GM12878 (cell line): ENCODE results near the gene SEPTIN11. TPM values are rescaled to one million over a fixed set of nuclear protein-coding genes. Genes with fewer than 3 reads are reported as not detected.

Source experiments
- ATAC-seq: fragments of 200-7000 bp; cut with Tn5 transposase; 3 replicates; pipeline ENCODE4 v1.9.1; 2020; ENCODE audit warnings: mild to moderate bottlenecking, moderate library complexity
- BruUV-seq: library from RNA; stranded (reverse); fragments of 400-500 nt; replicated peaks from 2 replicates; lab custom pipeline; 2021; lab: Mats Ljungman, UMichigan
- CTCF ChIA-PET: fragments of 300-600 bp; sonication (Branson Sonifier 250); formaldehyde crosslinking; extraction: SDS; loops from one replicate; lab custom pipeline; 2021; ENCODE audit warnings: inconsistent platforms; lab: Yijun Ruan, JAX
- POLR2A ChIA-PET: fragments of 350-600 bp; formaldehyde crosslinking; extraction: SDS; loops from one replicate; lab custom pipeline; 2021; ENCODE audit warnings: inconsistent platforms; lab: Charles Lee
- RAD21 ChIA-PET: fragments of 300-600 bp; sonication (Branson Sonifier 250); formaldehyde crosslinking; loops from one replicate; lab custom pipeline; 2023; ENCODE audit warnings: antibody characterized with exemption; ENCODE audit not compliant: unreplicated experiment; lab: Charles Lee
- SMC1A ChIA-PET: fragments of 300-600 bp; sonication (Branson Sonifier 250); formaldehyde crosslinking; loops from one replicate; lab custom pipeline; 2023; ENCODE audit not compliant: unreplicated experiment, uncharacterized antibody; lab: Charles Lee
- DNase-seq: peaks from one replicate; pipeline ENCODE4 v3.0.0-alpha.2; 2011; ENCODE audit warnings: low read depth, low spot score
- FAIRE-seq: peaks from 3 replicates; lab custom pipeline; 2011; peaks lifted over from hg19 to GRCh38; lab: Jason Lieb, UNC
- H2AFZ ChIP-seq: 2 replicates; pipeline ENCODE4 v1.6.0; 2011; ENCODE audit warnings: low read depth, low read length, control low read depth; ENCODE audit not compliant: control insufficient read depth
- H3K27ac ChIP-seq: 2 replicates; pipeline ENCODE4 v1.5.1; 2011; ENCODE audit warnings: control low read depth; ENCODE audit not compliant: control insufficient read depth, insufficient read depth
- H3K27me3 ChIP-seq, 2 experiments: replicated peaks in 1 of 2; 2 replicates each; pipeline versions ENCODE4 v1.6.0 to v1.6.1; 2011; ENCODE audit warnings: low read length in 1 of 2; ENCODE audit not compliant: control insufficient read depth in 2 of 2, insufficient read depth in 2 of 2
- H3K36me3 ChIP-seq, 2 experiments: 2 replicates each; pipeline ENCODE4 v1.5.1; 2011; ENCODE audit warnings: low read length in 1 of 2; ENCODE audit not compliant: control insufficient read depth in 2 of 2, insufficient read depth in 2 of 2
- H3K4me1 ChIP-seq: 2 replicates; pipeline ENCODE4 v1.6.1; 2011; ENCODE audit warnings: mild to moderate bottlenecking, low read length, moderate library complexity, mixed read lengths; ENCODE audit not compliant: control insufficient read depth, insufficient read depth
- H3K4me2 ChIP-seq: 2 replicates; pipeline ENCODE4 v1.6.0; 2011; ENCODE audit warnings: control low read depth; ENCODE audit not compliant: control insufficient read depth, insufficient read depth
- H3K4me3 ChIP-seq: fragments of 200-600 bp; sonication (generic); 2 replicates; pipeline ENCODE4 v1.5.1; 2016
- H3K79me2 ChIP-seq: 2 replicates; pipeline ENCODE4 v1.6.0; 2011; ENCODE audit warnings: low read length; ENCODE audit not compliant: control insufficient read depth, insufficient read depth
- H3K9ac ChIP-seq: 2 replicates; pipeline ENCODE4 v1.8.0; 2011; ENCODE audit warnings: low read length, control low read depth, mixed read lengths; ENCODE audit not compliant: control insufficient read depth, insufficient read depth
- H3K9me3 ChIP-seq: replicated peaks from 3 replicates; pipeline ENCODE4 v1.5.1; 2011; ENCODE audit warnings: mild to moderate bottlenecking, low read length; ENCODE audit not compliant: control insufficient read depth, insufficient read depth
- H4K20me1 ChIP-seq: 2 replicates; pipeline ENCODE4 v1.6.0; 2011; ENCODE audit not compliant: control insufficient read depth, insufficient read depth
- IRF3 ChIP-seq: fragments of 450-650 bp; IDR thresholded peaks from 2 replicates; pipeline ENCODE4 v1.6.1; 2014; ENCODE audit warnings: mild to moderate bottlenecking
- KLF5 ChIP-seq: fragments of 450-650 bp; IDR thresholded peaks from 2 replicates; pipeline ENCODE4 v1.6.1; 2014; ENCODE audit warnings: mild to moderate bottlenecking; ENCODE audit not compliant: partially characterized antibody
- NR2F1 ChIP-seq: fragments of 450-650 bp; conservative IDR thresholded peaks from 2 replicates; pipeline ENCODE4 v1.6.1; 2017; ENCODE audit warnings: mild to moderate bottlenecking
- SMAD1 ChIP-seq: fragments of 450-650 bp; IDR thresholded peaks from 2 replicates; pipeline ENCODE4 v1.6.1; 2018; ENCODE audit warnings: mild to moderate bottlenecking, low read depth; ENCODE audit not compliant: partially characterized antibody
- SUPT20H ChIP-seq: IDR thresholded peaks from 2 replicates; pipeline ENCODE4 v1.6.1; 2011; ENCODE audit warnings: low read depth, mild to moderate bottlenecking, low read length, moderate library complexity, borderline replicate concordance; ENCODE audit not compliant: control insufficient read depth
- SUZ12 ChIP-seq: fragments of 200-600 bp; sonication (generic); IDR thresholded peaks from one replicate; pipeline ENCODE4 v1.6.1; 2018; ENCODE audit warnings: antibody characterized with exemption, mild to moderate bottlenecking; ENCODE audit not compliant: unreplicated experiment
- USF1 ChIP-seq: IDR thresholded peaks from 2 replicates; pipeline ENCODE4 v1.6.1; 2011; ENCODE audit warnings: borderline replicate concordance, low read depth, mild to moderate bottlenecking, moderate library complexity, mixed read lengths, low read length; ENCODE audit not compliant: insufficient read depth; ENCODE audit errors: extremely low read length
- WRNIP1 ChIP-seq: IDR thresholded peaks from 2 replicates; pipeline ENCODE4 v1.6.1; 2011; ENCODE audit warnings: low read depth, low read length, improper control_type of control experiment, borderline replicate concordance
- ZNF217 ChIP-seq: fragments of 450-650 bp; IDR thresholded peaks from 2 replicates; pipeline ENCODE4 v1.6.1; 2017; ENCODE audit warnings: antibody characterized with exemption, mild to moderate bottlenecking
- ZNF687 ChIP-seq: fragments of 450-650 bp; IDR thresholded peaks from 2 replicates; pipeline ENCODE4 v1.6.1; 2017; ENCODE audit warnings: mild to moderate bottlenecking, moderate library complexity
- WGBS: methylation state at CpG from one replicate; pipeline ENCODE4 v1.1.6; 2016; ENCODE audit warnings: low lambda C conversion rate; ENCODE audit not compliant: insufficient replicate concordance, insufficient coverage; ENCODE audit errors: missing lambda C conversion rate; 5-methylcytosine and 5-hydroxymethylcytosine counted together
- in situ Hi-C: fragments of 300-500 bp; cut with MboI; formaldehyde crosslinking; loops from 9 replicates; pipeline ENCODE4 v1.14.3; 2018; ENCODE audit warnings: mixed read lengths
- intact Hi-C: fragments of 100-400 bp; cut with micrococcal nuclease; formaldehyde crosslinking; loops from one replicate; pipeline ENCODE4 v1.14.2; 2022; ENCODE audit not compliant: unreplicated experiment
- polyA plus RNA-seq, 11 experiments: library from polyadenylated mRNA; depleted of rRNA in 4 of 11; unstranded in 6 of 11; stranded (reverse) in 5 of 11; fragments of >200 nt; fragmentation: Nextera tagmentation in 4 of 11; fragmentation: Illumina TruSeq in 1 of 11; extraction: Ambion mirVana in 4 of 11; extraction: Trizol in 1 of 11; gene quantifications; 1 replicate in 1 of 11; 2 replicates in 10 of 11; pipeline versions ENCODE4 v1.2.1 to v1.2.3, GENCODE V29; 2011 to 2016; ENCODE audit warnings: inconsistent platforms in 2 of 11, missing spikeins in 2 of 11, low read depth in 1 of 11
- total RNA-seq, 4 experiments: library from RNA; depleted of rRNA in 3 of 4; stranded (reverse); fragments of >200 nt in 3 of 4; fragmentation: Illumina TruSeq in 1 of 4; extraction: Trizol in 1 of 4; gene quantifications; 2 replicates each; pipeline versions ENCODE4 v1.2.1 to v1.2.3, GENCODE V29; 2013 to 2021
- TF ChIP-seq, protein P1 (sequence below): IDR thresholded peaks from 2 replicates; pipeline ENCODE4 v1.6.1; 2011; ENCODE audit warnings: borderline replicate concordance, low read depth, mild to moderate bottlenecking, moderate library complexity, low read length; ENCODE audit not compliant: insufficient read depth, poor library complexity, severe bottlenecking
- TF ChIP-seq, protein P2 (sequence below): fragments of 150-350 bp; IDR thresholded peaks from 2 replicates; pipeline ENCODE4 v1.6.1; 2014; ENCODE audit warnings: mild to moderate bottlenecking, low read depth, low read length

The SEPTIN11 gene
- total and polyA plus RNA-seq, 10 of the 15 experiments (the other 5 are each of a cell fraction or from before 2014, with no cell fraction given) = 24.7 to 160 (median 91.3) TPM

- H3K36me3 ChIP-seq = peaks cover 0 to 2% of the 10 kb centered on the region in 2 experiments; a peak in 2 of 4 replicates
- peaks cover 14% of the 10 kb centered on the region; the same call in 1 of the 2 replicates for H3K4me1 ChIP-seq
- H3K79me2 ChIP-seq = peaks cover 84% of the 10 kb centered on the region
- DNase-seq (no peak), ATAC-seq (no peak), FAIRE-seq (no peak)
- intact Hi-C loops (loop anchor here (5.0 kb wide), 1 partner anchor 205 kb away; the partner anchor contains the start of gene CCNG2), in situ Hi-C loops (no loop called here)
- peak overlapping the region; percentile 81 for H3K4me2 ChIP-seq
- SMC1A ChIA-PET = interaction anchor here (0.9 to 3.5 kb wide), 10 partner anchors 10 to 118 kb away, joined by 3 to 22 read pairs (median 5); no protein-coding TSS in a partner anchor
- no peaks in the 10 kb centered on the region for H4K20me1 ChIP-seq
- POLR2A ChIA-PET = interaction anchor here (0.8 to 1.9 kb wide), 6 partner anchors 8 to 205 kb away, joined by 3 to 8 read pairs (median 4); partner anchors contain the start of gene CCNG2
- peak overlapping the region; percentile 95 for H3K4me3 ChIP-seq
- peak overlapping the region; percentile 92; the same call in 1 of the 2 replicates for H3K9ac ChIP-seq
- H3K27me3 ChIP-seq = no peaks in the 10 kb centered on the region
- H3K27ac ChIP-seq = peak overlapping the region; percentile 39; the same call in 1 of the 2 replicates
- no peak overlapping the region for H2AFZ ChIP-seq
- BruUV-seq = no TSS peak
- CTCF ChIA-PET = interaction anchor here (1.0 to 3.1 kb wide), 5 partner anchors 29 to 92 kb away, joined by 3 to 20 read pairs (median 5); no protein-coding TSS in a partner anchor
- H3K9me3 ChIP-seq = no peaks in the 10 kb centered on the region
- WGBS = 96% methylated on average over 4 of the region's 4 CpGs
- RAD21 ChIA-PET = interaction anchor here (0.6 to 3.1 kb wide), 8 partner anchors 9 to 96 kb away, joined by 3 to 17 read pairs (median 5); no protein-coding TSS in a partner anchor
- TF ChIP-seq WRNIP1 = no peak
- TF ChIP-seq ZNF217 = no peak
- no peak for TF ChIP-seq IRF3
- TF ChIP-seq SUZ12 = no peak
- no peak for TF ChIP-seq ZNF687
- no peak for TF ChIP-seq SUPT20H
- no peak for TF ChIP-seq USF1
- TF ChIP-seq NR2F1 = no peak
- no peak for TF ChIP-seq SMAD1
- TF ChIP-seq, protein P1, sequence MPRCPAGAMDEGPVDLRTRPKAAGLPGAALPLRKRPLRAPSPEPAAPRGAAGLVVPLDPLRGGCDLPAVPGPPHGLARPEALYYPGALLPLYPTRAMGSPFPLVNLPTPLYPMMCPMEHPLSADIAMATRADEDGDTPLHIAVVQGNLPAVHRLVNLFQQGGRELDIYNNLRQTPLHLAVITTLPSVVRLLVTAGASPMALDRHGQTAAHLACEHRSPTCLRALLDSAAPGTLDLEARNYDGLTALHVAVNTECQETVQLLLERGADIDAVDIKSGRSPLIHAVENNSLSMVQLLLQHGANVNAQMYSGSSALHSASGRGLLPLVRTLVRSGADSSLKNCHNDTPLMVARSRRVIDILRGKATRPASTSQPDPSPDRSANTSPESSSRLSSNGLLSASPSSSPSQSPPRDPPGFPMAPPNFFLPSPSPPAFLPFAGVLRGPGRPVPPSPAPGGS = no peak
- TF ChIP-seq KLF5 = no peak
- TF ChIP-seq, protein P2, sequence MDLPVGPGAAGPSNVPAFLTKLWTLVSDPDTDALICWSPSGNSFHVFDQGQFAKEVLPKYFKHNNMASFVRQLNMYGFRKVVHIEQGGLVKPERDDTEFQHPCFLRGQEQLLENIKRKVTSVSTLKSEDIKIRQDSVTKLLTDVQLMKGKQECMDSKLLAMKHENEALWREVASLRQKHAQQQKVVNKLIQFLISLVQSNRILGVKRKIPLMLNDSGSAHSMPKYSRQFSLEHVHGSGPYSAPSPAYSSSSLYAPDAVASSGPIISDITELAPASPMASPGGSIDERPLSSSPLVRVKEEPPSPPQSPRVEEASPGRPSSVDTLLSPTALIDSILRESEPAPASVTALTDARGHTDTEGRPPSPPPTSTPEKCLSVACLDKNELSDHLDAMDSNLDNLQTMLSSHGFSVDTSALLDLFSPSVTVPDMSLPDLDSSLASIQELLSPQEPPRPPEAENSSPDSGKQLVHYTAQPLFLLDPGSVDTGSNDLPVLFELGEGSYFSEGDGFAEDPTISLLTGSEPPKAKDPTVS = no peak
Measured at GRCh38 chr4:76952071-76952470, 2.5 kb downstream of the SEPTIN11 start.
